Endothelial cell of umbilical vein (primary cell): ENCODE measurements around the gene MCM3. TPM values are rescaled to one million over a fixed set of nuclear protein-coding genes. Genes with fewer than 3 reads are reported as not detected.
A peak's percentile ranks its signal among the peaks of the same experiment; 100 is the strongest.

ENCODE experiments used
- BruUV-seq: library from RNA; stranded (reverse); fragments of 400-500 nt; replicated peaks from 2 replicates; lab custom pipeline; 2021; lab: Mats Ljungman, UMichigan
- CTCF ChIA-PET: fragments of 300-600, 350-600 bp; sonication (Branson Sonifier 250); formaldehyde crosslinking; loops from one replicate; lab custom pipeline; 2021; ENCODE audit warnings: antibody characterized with exemption, inconsistent platforms; lab: Charles Lee
- POLR2A ChIA-PET: fragments of 300-600, 350-600 bp; sonication (Branson Sonifier 250); formaldehyde crosslinking; loops from one replicate; lab custom pipeline; 2021; ENCODE audit warnings: antibody characterized with exemption, inconsistent platforms; lab: Charles Lee
- DNase-seq: peaks from one replicate; pipeline ENCODE4 v3.0.0-alpha.2; 2011; ENCODE audit warnings: low read depth, low spot score
- FAIRE-seq: peaks from 2 replicates; lab custom pipeline; 2011; peaks lifted over from hg19 to GRCh38; lab: Jason Lieb, UNC
- H2AFZ ChIP-seq: 2 replicates; pipeline ENCODE4 v1.6.0; 2012; ENCODE audit warnings: low read depth, low read length, control low read depth, inconsistent platforms
- H3K27ac ChIP-seq: 2 replicates; pipeline ENCODE4 v1.5.1; 2011; ENCODE audit warnings: low read depth, mild to moderate bottlenecking, control low read depth, low read length, moderate library complexity; ENCODE audit not compliant: insufficient read depth
- H3K27me3 ChIP-seq, 2 experiments: 2 replicates each; pipeline versions ENCODE4 v1.6.0 to v1.6.1; 2011; ENCODE audit warnings: low read length in 2 of 2, mixed read lengths in 1 of 2; ENCODE audit not compliant: control insufficient read depth in 2 of 2, insufficient read depth in 2 of 2
- H3K36me3 ChIP-seq, 2 experiments: 2 replicates in 1 of 2; 3 replicates in 1 of 2; pipeline ENCODE4 v1.5.1; 2011; ENCODE audit warnings: low read length in 2 of 2, mild to moderate bottlenecking in 1 of 2, moderate library complexity in 1 of 2; ENCODE audit not compliant: control insufficient read depth in 2 of 2, insufficient read depth in 2 of 2; ENCODE audit errors: extremely low read depth in 1 of 2
- H3K4me1 ChIP-seq: 3 replicates; pipeline ENCODE4 v1.5.1; 2011; ENCODE audit warnings: mild to moderate bottlenecking, low read length; ENCODE audit not compliant: control insufficient read depth, insufficient read depth; ENCODE audit errors: extremely low read depth
- H3K4me2 ChIP-seq: 2 replicates; pipeline ENCODE4 v1.6.1; 2011; ENCODE audit warnings: low read length, control low read depth, mixed read lengths; ENCODE audit not compliant: insufficient read depth
- H3K4me3 ChIP-seq, 3 experiments: fragments of 200-600 bp in 1 of 3; sonication (generic), shearing (Covaris generic) in 1 of 3; replicated peaks in 1 of 3; 2 replicates each; pipeline ENCODE4 v1.5.1; 2011 to 2016; ENCODE audit warnings: control low read depth in 3 of 3, low read length in 3 of 3, mild to moderate bottlenecking in 2 of 3, inconsistent platforms in 1 of 3, low read depth in 1 of 3, moderate library complexity in 1 of 3; ENCODE audit not compliant: insufficient read depth in 1 of 3
- H3K79me2 ChIP-seq: 2 replicates; pipeline ENCODE4 v1.6.0; 2012; ENCODE audit warnings: low read length, inconsistent platforms; ENCODE audit not compliant: control insufficient read depth, insufficient read depth
- H3K9ac ChIP-seq: replicated peaks from 2 replicates; pipeline ENCODE3; 2011; ENCODE audit warnings: low read length, control low read depth; ENCODE audit not compliant: insufficient read depth; ENCODE audit errors: extremely low read depth
- H3K9me1 ChIP-seq: replicated peaks from 3 replicates; pipeline ENCODE4 v1.6.0; 2011; ENCODE audit warnings: mild to moderate bottlenecking, low read length; ENCODE audit not compliant: control insufficient read depth, insufficient read depth; ENCODE audit errors: extremely low read depth
- H3K9me3 ChIP-seq: replicated peaks from 2 replicates; pipeline ENCODE4 v1.5.1; 2012; ENCODE audit warnings: low read length, inconsistent platforms; ENCODE audit not compliant: control insufficient read depth, insufficient read depth
- H4K20me1 ChIP-seq: replicated peaks from 2 replicates; pipeline ENCODE3; 2011; ENCODE audit warnings: mild to moderate bottlenecking, low read length; ENCODE audit not compliant: control insufficient read depth, insufficient read depth; ENCODE audit errors: extremely low read depth
- GATA2 ChIP-seq: IDR thresholded peaks from 2 replicates; pipeline ENCODE4 v1.7.0; 2011; ENCODE audit warnings: low read depth, mild to moderate bottlenecking, moderate library complexity, mixed read lengths, low read length; ENCODE audit not compliant: insufficient read length, insufficient read depth
- MYC ChIP-seq: IDR thresholded peaks from one replicate; pipeline ENCODE4 v1.6.1; 2011; ENCODE audit warnings: mild to moderate bottlenecking, low read depth, low read length
- POLR2A ChIP-seq: IDR thresholded peaks from 2 replicates; pipeline ENCODE4 v1.6.1; 2012; ENCODE audit warnings: low read depth, mild to moderate bottlenecking, control low read depth, low read length
- POLR2AphosphoS5 ChIP-seq: IDR thresholded peaks from 2 replicates; pipeline ENCODE4 v1.6.1; 2012; ENCODE audit warnings: low read depth, mild to moderate bottlenecking, control low read depth, low read length, moderate library complexity; ENCODE audit not compliant: insufficient read depth
- dilution Hi-C: fragments of 300-500 bp; cut with MboI; formaldehyde crosslinking; loops from one replicate; pipeline ENCODE4 v1.15.0; 2019; ENCODE audit warnings: low sequenced_read_pairs; ENCODE audit not compliant: extremely low pct_ligation_motif_present
- intact Hi-C: fragments of 100-400 bp; cut with micrococcal nuclease; formaldehyde crosslinking; loops from one replicate; pipeline ENCODE4 v1.10.0; 2022
- polyA plus RNA-seq, 4 experiments: library from polyadenylated mRNA; depleted of rRNA in 3 of 4; stranded (reverse) in 3 of 4; unstranded in 1 of 4; fragments of >200 nt; gene quantifications; 2 replicates each; pipeline versions ENCODE4 v1.2.1 to v1.2.3, GENCODE V29; 2011 to 2012; ENCODE audit warnings: missing spikeins in 1 of 4
- total RNA-seq: library from RNA; stranded (reverse); gene quantifications from 2 replicates; pipeline ENCODE4 v1.2.3, GENCODE V29; 2021
- TF ChIP-seq, protein P1 (sequence below), 2 donors: IDR thresholded peaks; 1 replicate in 1 of 2; 2 replicates in 1 of 2; pipeline ENCODE4 v1.5.1; 2011; ENCODE audit warnings: low read length in 2 of 2, mild to moderate bottlenecking in 2 of 2, moderate library complexity in 2 of 2, control low read depth in 1 of 2, inconsistent platforms in 1 of 2, low read depth in 1 of 2; ENCODE audit not compliant: insufficient read depth in 1 of 2; ENCODE audit errors: extremely low read depth in 1 of 2

The MCM3 gene
- total and polyA plus RNA-seq, 2 donors (not counting 3 experiments of a cell fraction or from before 2014, with no cell fraction given): 57.2 to 81.6 TPM

DNA sequence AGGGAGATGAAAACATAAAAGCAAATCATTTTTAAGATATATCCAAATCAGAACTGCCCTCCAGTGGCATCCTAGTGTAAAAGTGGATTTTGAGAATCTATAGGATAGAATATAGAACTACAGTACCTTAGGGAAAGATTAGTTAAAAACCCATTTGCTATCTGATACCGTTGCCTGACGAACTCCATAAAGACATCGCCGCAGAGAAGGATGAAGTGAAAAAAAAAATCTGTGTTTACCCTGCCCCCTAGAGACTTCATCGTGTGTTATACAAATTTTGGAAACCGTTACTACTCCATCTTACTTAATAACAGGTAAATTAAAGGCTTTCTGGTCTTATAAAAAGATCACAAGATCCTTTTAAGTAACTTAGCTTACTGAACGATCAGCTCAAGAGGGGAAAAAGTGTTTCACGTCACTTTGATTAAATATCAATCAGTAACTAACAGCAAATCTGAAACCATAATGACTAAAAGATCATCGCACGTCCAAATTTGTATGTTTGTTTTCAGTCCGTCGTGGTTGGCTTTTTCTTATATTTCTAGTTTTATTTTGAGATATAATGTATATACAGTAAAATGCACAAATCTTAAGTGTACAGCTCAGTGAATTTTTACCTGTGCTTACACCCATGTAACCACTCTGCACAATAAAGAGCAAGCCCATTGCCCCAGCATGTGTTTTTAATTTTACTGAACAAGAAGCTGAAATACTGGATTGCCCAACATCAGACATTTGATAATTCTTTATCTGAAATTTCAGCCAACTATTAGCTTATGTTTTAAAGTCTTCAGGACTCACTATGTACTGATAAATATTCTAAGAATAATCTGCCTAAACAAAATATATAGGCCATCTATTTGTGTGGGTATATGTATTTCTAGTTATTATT is 881 bp upstream of the MCM3 start:
- Histone ChIP-seq H3K4me1 (peaks cover 15% of the 10 kb centered on the region), H3K9me3 (no peaks in the 10 kb centered on the region), H3K4me3 (peak overlapping the region; percentile 28 to 80 (median 59)), H4K20me1 (no peaks in the 10 kb centered on the region), H3K36me3 (peaks cover 0 to 13% of the 10 kb centered on the region in 2 experiments), H2AFZ (peak overlapping the region; percentile 93), H3K27me3 (no peaks in the 10 kb centered on the region), H3K27ac (no peak overlapping the region), H3K9ac (peak overlapping the region; percentile 39), H3K9me1 (no peaks in the 10 kb centered on the region), H3K79me2 (peaks cover 31% of the 10 kb centered on the region), H3K4me2 (peak overlapping the region; percentile 96)
- TF ChIP-seq POLR2AphosphoS5 (no peak), GATA2 (no peak), POLR2A (no peak), MYC (no peak)
- TF ChIP-seq, protein P1, sequence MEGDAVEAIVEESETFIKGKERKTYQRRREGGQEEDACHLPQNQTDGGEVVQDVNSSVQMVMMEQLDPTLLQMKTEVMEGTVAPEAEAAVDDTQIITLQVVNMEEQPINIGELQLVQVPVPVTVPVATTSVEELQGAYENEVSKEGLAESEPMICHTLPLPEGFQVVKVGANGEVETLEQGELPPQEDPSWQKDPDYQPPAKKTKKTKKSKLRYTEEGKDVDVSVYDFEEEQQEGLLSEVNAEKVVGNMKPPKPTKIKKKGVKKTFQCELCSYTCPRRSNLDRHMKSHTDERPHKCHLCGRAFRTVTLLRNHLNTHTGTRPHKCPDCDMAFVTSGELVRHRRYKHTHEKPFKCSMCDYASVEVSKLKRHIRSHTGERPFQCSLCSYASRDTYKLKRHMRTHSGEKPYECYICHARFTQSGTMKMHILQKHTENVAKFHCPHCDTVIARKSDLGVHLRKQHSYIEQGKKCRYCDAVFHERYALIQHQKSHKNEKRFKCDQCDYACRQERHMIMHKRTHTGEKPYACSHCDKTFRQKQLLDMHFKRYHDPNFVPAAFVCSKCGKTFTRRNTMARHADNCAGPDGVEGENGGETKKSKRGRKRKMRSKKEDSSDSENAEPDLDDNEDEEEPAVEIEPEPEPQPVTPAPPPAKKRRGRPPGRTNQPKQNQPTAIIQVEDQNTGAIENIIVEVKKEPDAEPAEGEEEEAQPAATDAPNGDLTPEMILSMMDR (IDR thresholded peaks at IDR 0.05; ENCODE audit: extremely low read depth in 1 of 2, insufficient read depth in 1 of 2, low read depth in 1 of 2, low read length in 2 of 2): peak in 1 of 2 donors; percentile 8
- dilution Hi-C loops (loop anchor here (25.0 kb wide), 1 partner anchor 102 kb away; no protein-coding TSS in a partner anchor), intact Hi-C loops (loop anchor here (2.0 to 10.0 kb wide), 3 partner anchors 67 to 289 kb away; partner anchors contain the start of gene TRAM2)
- BruUV-seq: no TSS peak
- ChIA-PET POLR2A (interaction anchor here (0.8 kb wide), 1 partner anchor 78 kb away, joined by 3 read pairs; no protein-coding TSS in a partner anchor), CTCF (interaction anchor here (0.7 to 8.3 kb wide), 19 partner anchors 8 to 379 kb away, joined by 3 to 104 read pairs (median 7); partner anchors contain the start of gene PAQR8)
- DNase-seq (no peak), FAIRE-seq (peak; percentile 21)
